Measurements from ENCODE around the gene RPS26. TPM values are rescaled to one million over a fixed set of nuclear protein-coding genes. Genes with fewer than 3 reads are reported as not detected.
A peak's percentile ranks its signal among the peaks of the same experiment; 100 is the strongest.

Gene RPS26
- total and polyA plus RNA-seq, 9 of the 15 experiments (the other 6 are each of a cell fraction or from before 2014, with no cell fraction given) = 70.2 to 1,589 (median 852) TPM

- TF ChIP-seq BRD9 (IDR thresholded peaks at IDR 0.05; ENCODE audit: low read depth, partially characterized antibody) (no peak), EZH2 (IDR thresholded peaks at IDR 0.05; ENCODE audit: borderline replicate concordance, low read depth, low read length) (no peak), HNRNPL (IDR thresholded peaks at IDR 0.05; ENCODE audit: low read depth, low read length) (no peak), THRAP3 (IDR thresholded peaks at IDR 0.05; ENCODE audit: borderline replicate concordance) (no peak), KLF16 (IDR thresholded peaks at IDR 0.05) (peak; percentile 69; the same call in 1 of the 2 replicates), ZNF217 (CRISPR knock-in tag; IDR thresholded peaks at IDR 0.05) (no peak), ZNF165 (CRISPR knock-in tag; IDR thresholded peaks at IDR 0.05; ENCODE audit: borderline replicate concordance) (no peak), ZNF655 (CRISPR knock-in tag; IDR thresholded peaks at IDR 0.05) (no peak), NCOR1 (IDR thresholded peaks at IDR 0.05) (peak; percentile 27; the same call in 1 of the 2 replicates), SREBF1 (IDR thresholded peaks at IDR 0.05; ENCODE audit: borderline replicate concordance, low read depth, low read length) (no peak), ZNF140 (CRISPR knock-in tag; IDR thresholded peaks at IDR 0.05) (no peak), KDM5B (IDR thresholded peaks at IDR 0.05; ENCODE audit: insufficient replicate concordance, low read depth, low read length) (no peak), RCOR1 (IDR thresholded peaks at IDR 0.05; ENCODE audit: borderline replicate concordance in 1 of 2, low read depth in 2 of 2, low read length in 2 of 2) (peak in 1 of 2 experiments; percentile 99; a peak in 2 of 4 replicates), JUN (IDR thresholded peaks at IDR 0.05; ENCODE audit: borderline replicate concordance, low read depth, low read length) (peak; percentile 47; the same call in 1 of the 2 replicates), JUN (CRISPR knock-in tag; IDR thresholded peaks at IDR 0.05; ENCODE audit: borderline replicate concordance) (no peak), MBD1 (CRISPR knock-in tag; IDR thresholded peaks at IDR 0.05) (no peak)
- TF ChIP-seq, protein P1, sequence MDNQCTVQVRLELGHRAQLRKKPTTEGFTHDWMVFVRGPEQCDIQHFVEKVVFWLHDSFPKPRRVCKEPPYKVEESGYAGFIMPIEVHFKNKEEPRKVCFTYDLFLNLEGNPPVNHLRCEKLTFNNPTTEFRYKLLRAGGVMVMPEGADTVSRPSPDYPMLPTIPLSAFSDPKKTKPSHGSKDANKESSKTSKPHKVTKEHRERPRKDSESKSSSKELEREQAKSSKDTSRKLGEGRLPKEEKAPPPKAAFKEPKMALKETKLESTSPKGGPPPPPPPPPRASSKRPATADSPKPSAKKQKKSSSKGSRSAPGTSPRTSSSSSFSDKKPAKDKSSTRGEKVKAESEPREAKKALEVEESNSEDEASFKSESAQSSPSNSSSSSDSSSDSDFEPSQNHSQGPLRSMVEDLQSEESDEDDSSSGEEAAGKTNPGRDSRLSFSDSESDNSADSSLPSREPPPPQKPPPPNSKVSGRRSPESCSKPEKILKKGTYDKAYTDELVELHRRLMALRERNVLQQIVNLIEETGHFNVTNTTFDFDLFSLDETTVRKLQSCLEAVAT (IDR thresholded peaks at IDR 0.05) = no peak
- TF ChIP-seq, protein P2, sequence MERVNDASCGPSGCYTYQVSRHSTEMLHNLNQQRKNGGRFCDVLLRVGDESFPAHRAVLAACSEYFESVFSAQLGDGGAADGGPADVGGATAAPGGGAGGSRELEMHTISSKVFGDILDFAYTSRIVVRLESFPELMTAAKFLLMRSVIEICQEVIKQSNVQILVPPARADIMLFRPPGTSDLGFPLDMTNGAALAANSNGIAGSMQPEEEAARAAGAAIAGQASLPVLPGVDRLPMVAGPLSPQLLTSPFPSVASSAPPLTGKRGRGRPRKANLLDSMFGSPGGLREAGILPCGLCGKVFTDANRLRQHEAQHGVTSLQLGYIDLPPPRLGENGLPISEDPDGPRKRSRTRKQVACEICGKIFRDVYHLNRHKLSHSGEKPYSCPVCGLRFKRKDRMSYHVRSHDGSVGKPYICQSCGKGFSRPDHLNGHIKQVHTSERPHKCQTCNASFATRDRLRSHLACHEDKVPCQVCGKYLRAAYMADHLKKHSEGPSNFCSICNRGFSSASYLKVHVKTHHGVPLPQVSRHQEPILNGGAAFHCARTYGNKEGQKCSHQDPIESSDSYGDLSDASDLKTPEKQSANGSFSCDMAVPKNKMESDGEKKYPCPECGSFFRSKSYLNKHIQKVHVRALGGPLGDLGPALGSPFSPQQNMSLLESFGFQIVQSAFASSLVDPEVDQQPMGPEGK (CRISPR knock-in tag; IDR thresholded peaks at IDR 0.05; ENCODE audit: borderline replicate concordance) = no peak
Measured at GRCh38 chr12:56010111-56010570, 31.6 kb upstream of the RPS26 start (continued).
